Liver (tissue), 9 donors: ENCODE results near the gene MACROH2A2. TPM values are rescaled to one million over a fixed set of nuclear protein-coding genes. Genes with fewer than 3 reads are reported as not detected.

Source experiments
- DNase-seq: peaks from one replicate; pipeline ENCODE4 v3.0.0-alpha.2; 2017; ENCODE audit warnings: low spot score
- H3K27ac ChIP-seq, 2 donors: one replicate each; pipeline ENCODE4 v1.7.0; 2013; ENCODE audit warnings: inconsistent platforms in 2 of 2, low read length in 2 of 2, control low read depth in 1 of 2, low read depth in 1 of 2, mild to moderate bottlenecking in 1 of 2
- H3K27me3 ChIP-seq, 4 donors: one replicate each; pipeline versions ENCODE4 v1.6.1 to v1.7.0; 2013; ENCODE audit warnings: low read length in 3 of 4, inconsistent platforms in 1 of 4, mild to moderate bottlenecking in 1 of 4, moderate library complexity in 1 of 4; ENCODE audit not compliant: control insufficient read depth in 4 of 4, insufficient read depth in 4 of 4
- H3K36me3 ChIP-seq, 4 donors: one replicate each; pipeline versions ENCODE4 v1.6.1 to v1.7.0; 2013; ENCODE audit warnings: low read length in 3 of 4, mild to moderate bottlenecking in 3 of 4, low read depth in 1 of 4, moderate library complexity in 1 of 4; ENCODE audit not compliant: control insufficient read depth in 4 of 4, insufficient read depth in 3 of 4
- H3K4me1 ChIP-seq, 4 donors: one replicate each; pipeline versions ENCODE4 v1.6.1 to v1.7.0; 2013; ENCODE audit warnings: low read length in 3 of 4, mild to moderate bottlenecking in 3 of 4, moderate library complexity in 1 of 4; ENCODE audit not compliant: control insufficient read depth in 4 of 4, insufficient read depth in 4 of 4
- H3K4me3 ChIP-seq, 3 donors: one replicate each; pipeline versions ENCODE4 v1.6.1 to v1.7.0; 2013; ENCODE audit warnings: low read length in 3 of 3, control low read depth in 1 of 3, low read depth in 1 of 3, mild to moderate bottlenecking in 1 of 3
- H3K9ac ChIP-seq, 2 donors: one replicate each; pipeline ENCODE4 v1.7.0; 2013; ENCODE audit warnings: low read length in 2 of 2, mild to moderate bottlenecking in 2 of 2, moderate library complexity in 2 of 2, control low read depth in 1 of 2, low read depth in 1 of 2
- H3K9me3 ChIP-seq, 4 donors: one replicate each; pipeline versions ENCODE4 v1.6.1 to v1.7.0; 2013; ENCODE audit warnings: low read length in 3 of 4; ENCODE audit not compliant: control insufficient read depth in 4 of 4
- EGR1 ChIP-seq, 2 donors: IDR thresholded peaks; 2 replicates each; pipeline ENCODE4 v1.6.1; 2016 to 2018; ENCODE audit warnings: antibody characterized with exemption in 2 of 2, low read depth in 2 of 2
- FOXA1 ChIP-seq: IDR thresholded peaks from 2 replicates; pipeline ENCODE4 v1.6.1; 2016; ENCODE audit warnings: antibody characterized with exemption
- FOXA2 ChIP-seq: IDR thresholded peaks from 2 replicates; pipeline ENCODE4 v1.6.1; 2016; ENCODE audit warnings: antibody characterized with exemption
- GABPA ChIP-seq, 2 donors: IDR thresholded peaks in 1 of 2; conservative IDR thresholded peaks in 1 of 2; 2 replicates each; pipeline ENCODE4 v1.6.1; 2016; ENCODE audit warnings: antibody characterized with exemption in 2 of 2, mild to moderate bottlenecking in 1 of 2, moderate library complexity in 1 of 2
- HNF4A ChIP-seq, 2 donors: conservative IDR thresholded peaks; 2 replicates each; pipeline ENCODE4 v1.6.1; 2016; ENCODE audit warnings: antibody characterized with exemption in 2 of 2, mild to moderate bottlenecking in 2 of 2
- HNF4G ChIP-seq: IDR thresholded peaks from 2 replicates; pipeline ENCODE4 v1.6.1; 2016; ENCODE audit warnings: antibody characterized with exemption
- JUND ChIP-seq, 2 donors: IDR thresholded peaks; 2 replicates each; pipeline ENCODE4 v1.6.1; 2016; ENCODE audit warnings: antibody characterized with exemption in 2 of 2
- MAX ChIP-seq: IDR thresholded peaks from 2 replicates; pipeline ENCODE4 v1.6.1; 2016; ENCODE audit warnings: antibody characterized with exemption
- RAD21 ChIP-seq, 2 donors: IDR thresholded peaks; 2 replicates each; pipeline ENCODE4 v1.6.1; 2016; ENCODE audit warnings: antibody characterized with exemption in 2 of 2, mild to moderate bottlenecking in 2 of 2
- RXRA ChIP-seq, 2 donors: IDR thresholded peaks; 2 replicates each; pipeline ENCODE4 v1.6.1; 2017 to 2018; ENCODE audit warnings: antibody characterized with exemption in 2 of 2, mild to moderate bottlenecking in 1 of 2
- SP1 ChIP-seq: IDR thresholded peaks from 2 replicates; pipeline ENCODE4 v1.6.1; 2018; ENCODE audit warnings: antibody characterized with exemption, mild to moderate bottlenecking
- TAF1 ChIP-seq: conservative IDR thresholded peaks from 2 replicates; pipeline ENCODE4 v1.6.1; 2016; ENCODE audit warnings: antibody characterized with exemption, mild to moderate bottlenecking
- YY1 ChIP-seq: IDR thresholded peaks from 2 replicates; pipeline ENCODE4 v1.6.1; 2016; ENCODE audit warnings: antibody characterized with exemption, mild to moderate bottlenecking
- WGBS: extraction: QIAGEN DNeasy Blood & Tissue Kit; methylation state at CpG from one replicate; pipeline ENCODE4 v1.1.7; 2013; 5-methylcytosine and 5-hydroxymethylcytosine counted together
- polyA plus RNA-seq, 2 donors: library from polyadenylated mRNA; stranded (reverse) in 1 of 2; unstranded in 1 of 2; fragments of 200-250 nt in 1 of 2; fragments of >200 nt in 1 of 2; fragmentation: Nextera tagmentation in 1 of 2; extraction: Ambion mirVana in 1 of 2; gene quantifications; one replicate each; pipeline versions ENCODE4 v1.2.1 to v1.2.3, GENCODE V29; 2013 to 2015
- total RNA-seq, 2 donors: library from RNA; depleted of rRNA; stranded (reverse); fragments of >200 nt; gene quantifications; one replicate each; pipeline ENCODE4 v1.2.3, GENCODE V29; 2014
- TF ChIP-seq, protein P1 (sequence below): IDR thresholded peaks from 2 replicates; pipeline ENCODE4 v1.6.1; 2016; ENCODE audit warnings: antibody characterized with exemption, mild to moderate bottlenecking
- TF ChIP-seq, protein P2 (sequence below): IDR thresholded peaks from 2 replicates; pipeline ENCODE4 v1.6.1; 2016; ENCODE audit warnings: antibody characterized with exemption
- TF ChIP-seq, protein P3 (sequence below): IDR thresholded peaks from 2 replicates; pipeline ENCODE4 v1.6.1; 2016; ENCODE audit warnings: antibody characterized with exemption
- TF ChIP-seq, protein P4 (sequence below): fragments of 150-350 bp; IDR thresholded peaks from 2 replicates; pipeline ENCODE4 v1.5.1; 2017; ENCODE audit warnings: improper control_type of control experiment, low read depth, low read length; ENCODE audit not compliant: missing input control
- donor health status: healthy.
- donor health status: healthy.
- donor health status: healthy.
- donor health status: healthy.
- donor health status: healthy.

Gene MACROH2A2
- total and polyA plus RNA-seq, 4 donors, result 1.2 to 7.2 (median 3.4) TPM

- Histone ChIP-seq H3K27ac (no peak overlapping the region), H3K4me3 (no peak overlapping the region), H3K9me3 (no peaks in the 10 kb centered on the region), H3K4me1 (peaks cover 4 to 51% (median 32%) of the 10 kb centered on the region in 4 donors), H3K9ac (no peak overlapping the region), H3K27me3 (no peaks in the 10 kb centered on the region), H3K36me3 (no peaks in the 10 kb centered on the region)
- TF ChIP-seq, protein P1, sequence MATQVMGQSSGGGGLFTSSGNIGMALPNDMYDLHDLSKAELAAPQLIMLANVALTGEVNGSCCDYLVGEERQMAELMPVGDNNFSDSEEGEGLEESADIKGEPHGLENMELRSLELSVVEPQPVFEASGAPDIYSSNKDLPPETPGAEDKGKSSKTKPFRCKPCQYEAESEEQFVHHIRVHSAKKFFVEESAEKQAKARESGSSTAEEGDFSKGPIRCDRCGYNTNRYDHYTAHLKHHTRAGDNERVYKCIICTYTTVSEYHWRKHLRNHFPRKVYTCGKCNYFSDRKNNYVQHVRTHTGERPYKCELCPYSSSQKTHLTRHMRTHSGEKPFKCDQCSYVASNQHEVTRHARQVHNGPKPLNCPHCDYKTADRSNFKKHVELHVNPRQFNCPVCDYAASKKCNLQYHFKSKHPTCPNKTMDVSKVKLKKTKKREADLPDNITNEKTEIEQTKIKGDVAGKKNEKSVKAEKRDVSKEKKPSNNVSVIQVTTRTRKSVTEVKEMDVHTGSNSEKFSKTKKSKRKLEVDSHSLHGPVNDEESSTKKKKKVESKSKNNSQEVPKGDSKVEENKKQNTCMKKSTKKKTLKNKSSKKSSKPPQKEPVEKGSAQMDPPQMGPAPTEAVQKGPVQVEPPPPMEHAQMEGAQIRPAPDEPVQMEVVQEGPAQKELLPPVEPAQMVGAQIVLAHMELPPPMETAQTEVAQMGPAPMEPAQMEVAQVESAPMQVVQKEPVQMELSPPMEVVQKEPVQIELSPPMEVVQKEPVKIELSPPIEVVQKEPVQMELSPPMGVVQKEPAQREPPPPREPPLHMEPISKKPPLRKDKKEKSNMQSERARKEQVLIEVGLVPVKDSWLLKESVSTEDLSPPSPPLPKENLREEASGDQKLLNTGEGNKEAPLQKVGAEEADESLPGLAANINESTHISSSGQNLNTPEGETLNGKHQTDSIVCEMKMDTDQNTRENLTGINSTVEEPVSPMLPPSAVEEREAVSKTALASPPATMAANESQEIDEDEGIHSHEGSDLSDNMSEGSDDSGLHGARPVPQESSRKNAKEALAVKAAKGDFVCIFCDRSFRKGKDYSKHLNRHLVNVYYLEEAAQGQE, result no peak
- TF ChIP-seq FOXA1 (no peak), GABPA (IDR thresholded peaks at IDR 0.05 in 1 of 2, conservative IDR thresholded peaks at IDR 0.05 in 1 of 2) (no peak), SP1 (no peak), RXRA (IDR thresholded peaks at IDR 0.05) (no peak), JUND (IDR thresholded peaks at IDR 0.05) (no peak), HNF4A (conservative IDR thresholded peaks at IDR 0.05) (no peak), FOXA2 (no peak), YY1 (no peak), EGR1 (IDR thresholded peaks at IDR 0.05; ENCODE audit: low read depth in 2 of 2) (no peak), RAD21 (IDR thresholded peaks at IDR 0.05) (no peak), TAF1 (no peak), MAX (no peak), HNF4G (no peak)
- TF ChIP-seq, protein P2, sequence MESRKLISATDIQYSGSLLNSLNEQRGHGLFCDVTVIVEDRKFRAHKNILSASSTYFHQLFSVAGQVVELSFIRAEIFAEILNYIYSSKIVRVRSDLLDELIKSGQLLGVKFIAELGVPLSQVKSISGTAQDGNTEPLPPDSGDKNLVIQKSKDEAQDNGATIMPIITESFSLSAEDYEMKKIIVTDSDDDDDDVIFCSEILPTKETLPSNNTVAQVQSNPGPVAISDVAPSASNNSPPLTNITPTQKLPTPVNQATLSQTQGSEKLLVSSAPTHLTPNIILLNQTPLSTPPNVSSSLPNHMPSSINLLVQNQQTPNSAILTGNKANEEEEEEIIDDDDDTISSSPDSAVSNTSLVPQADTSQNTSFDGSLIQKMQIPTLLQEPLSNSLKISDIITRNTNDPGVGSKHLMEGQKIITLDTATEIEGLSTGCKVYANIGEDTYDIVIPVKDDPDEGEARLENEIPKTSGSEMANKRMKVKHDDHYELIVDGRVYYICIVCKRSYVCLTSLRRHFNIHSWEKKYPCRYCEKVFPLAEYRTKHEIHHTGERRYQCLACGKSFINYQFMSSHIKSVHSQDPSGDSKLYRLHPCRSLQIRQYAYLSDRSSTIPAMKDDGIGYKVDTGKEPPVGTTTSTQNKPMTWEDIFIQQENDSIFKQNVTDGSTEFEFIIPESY, result no peak
- TF ChIP-seq, protein P3, sequence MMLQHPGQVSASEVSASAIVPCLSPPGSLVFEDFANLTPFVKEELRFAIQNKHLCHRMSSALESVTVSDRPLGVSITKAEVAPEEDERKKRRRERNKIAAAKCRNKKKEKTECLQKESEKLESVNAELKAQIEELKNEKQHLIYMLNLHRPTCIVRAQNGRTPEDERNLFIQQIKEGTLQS, result no peak
- 85% methylated on average over 15 of the region's 15 CpGs for WGBS
- DNase-seq, result no peak
These were observed 35.1 kb downstream of the MACROH2A2 start for GRCh38 chr10:70087616-70088307.

- Histone ChIP-seq H3K9me3 (no peaks in the 10 kb centered on the region), H3K4me1 (peaks cover 4 to 51% (median 32%) of the 10 kb centered on the region in 4 donors), H3K9ac (no peak overlapping the region), H3K27me3 (no peaks in the 10 kb centered on the region), H3K36me3 (no peaks in the 10 kb centered on the region), H3K4me3 (no peak overlapping the region), H3K27ac (no peak overlapping the region)
- DNase-seq, result no peak
- 87% methylated on average over 3 of the region's 3 CpGs for WGBS
- TF ChIP-seq JUND (IDR thresholded peaks at IDR 0.05) (no peak), FOXA1 (no peak), RXRA (IDR thresholded peaks at IDR 0.05) (no peak), TAF1 (no peak), HNF4G (no peak)
- TF ChIP-seq, protein P4, sequence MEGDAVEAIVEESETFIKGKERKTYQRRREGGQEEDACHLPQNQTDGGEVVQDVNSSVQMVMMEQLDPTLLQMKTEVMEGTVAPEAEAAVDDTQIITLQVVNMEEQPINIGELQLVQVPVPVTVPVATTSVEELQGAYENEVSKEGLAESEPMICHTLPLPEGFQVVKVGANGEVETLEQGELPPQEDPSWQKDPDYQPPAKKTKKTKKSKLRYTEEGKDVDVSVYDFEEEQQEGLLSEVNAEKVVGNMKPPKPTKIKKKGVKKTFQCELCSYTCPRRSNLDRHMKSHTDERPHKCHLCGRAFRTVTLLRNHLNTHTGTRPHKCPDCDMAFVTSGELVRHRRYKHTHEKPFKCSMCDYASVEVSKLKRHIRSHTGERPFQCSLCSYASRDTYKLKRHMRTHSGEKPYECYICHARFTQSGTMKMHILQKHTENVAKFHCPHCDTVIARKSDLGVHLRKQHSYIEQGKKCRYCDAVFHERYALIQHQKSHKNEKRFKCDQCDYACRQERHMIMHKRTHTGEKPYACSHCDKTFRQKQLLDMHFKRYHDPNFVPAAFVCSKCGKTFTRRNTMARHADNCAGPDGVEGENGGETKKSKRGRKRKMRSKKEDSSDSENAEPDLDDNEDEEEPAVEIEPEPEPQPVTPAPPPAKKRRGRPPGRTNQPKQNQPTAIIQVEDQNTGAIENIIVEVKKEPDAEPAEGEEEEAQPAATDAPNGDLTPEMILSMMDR, result no peak
- TF ChIP-seq, protein P1, result no peak
- TF ChIP-seq, protein P2, result no peak
- TF ChIP-seq, protein P3, result no peak
These were observed 35.7 kb downstream of the MACROH2A2 start for GRCh38 chr10:70088308-70088698.
